Astrocyte (in vitro differentiated cells and primary cell): ENCODE data around the gene PHF14. TPM values are rescaled to one million over a fixed set of nuclear protein-coding genes. Genes with fewer than 3 reads are reported as not detected.

Experiments used
- DNase-seq: peaks from one replicate; pipeline ENCODE4 v3.0.0-alpha.2; 2010; ENCODE audit warnings: low read depth
- FAIRE-seq: peaks from 2 replicates; lab custom pipeline; 2011; peaks lifted over from hg19 to GRCh38; lab: Jason Lieb, UNC
- H2AFZ ChIP-seq: 2 replicates; pipeline ENCODE4 v1.6.0; 2012; ENCODE audit warnings: low read depth, low read length, inconsistent platforms
- H3K27ac ChIP-seq: 2 replicates; pipeline ENCODE4 v1.5.1; 2011; ENCODE audit warnings: low read depth, low read length, inconsistent platforms
- H3K27me3 ChIP-seq: 2 replicates; pipeline ENCODE4 v1.6.0; 2011; ENCODE audit warnings: low read length, inconsistent platforms; ENCODE audit not compliant: insufficient read depth
- H3K36me3 ChIP-seq: 2 replicates; pipeline ENCODE4 v1.5.1; 2011; ENCODE audit warnings: low read length, inconsistent platforms; ENCODE audit not compliant: insufficient read depth
- H3K4me1 ChIP-seq: 2 replicates; pipeline ENCODE4 v1.5.1; 2011; ENCODE audit warnings: low read length, inconsistent platforms; ENCODE audit not compliant: insufficient read depth
- H3K4me2 ChIP-seq: 2 replicates; pipeline ENCODE4 v1.6.0; 2012; ENCODE audit warnings: low read length, inconsistent platforms
- H3K4me3 ChIP-seq: 2 replicates; pipeline ENCODE4 v1.5.1; 2011; ENCODE audit warnings: low read depth, mild to moderate bottlenecking, low read length, inconsistent platforms; ENCODE audit not compliant: insufficient read depth
- H3K79me2 ChIP-seq: 2 replicates; pipeline ENCODE4 v1.6.0; 2012; ENCODE audit warnings: mild to moderate bottlenecking, low read length, inconsistent platforms; ENCODE audit not compliant: insufficient read depth
- H3K9ac ChIP-seq: 2 replicates; pipeline ENCODE4 v1.6.0; 2012; ENCODE audit warnings: mild to moderate bottlenecking, low read length, inconsistent platforms
- H3K9me3 ChIP-seq: 2 replicates; pipeline ENCODE4 v1.5.1; 2012; ENCODE audit warnings: low read depth, mild to moderate bottlenecking, low read length, inconsistent platforms; ENCODE audit not compliant: insufficient read depth
- H4K20me1 ChIP-seq: 2 replicates; pipeline ENCODE4 v1.6.0; 2012; ENCODE audit warnings: low read length, inconsistent platforms; ENCODE audit not compliant: insufficient read depth
- H3K27ac Mint-ChIP-seq: one replicate; pipeline ENCODE4 v1.8.0; 2021; ENCODE audit warnings: mild to moderate bottlenecking, mixed read lengths; ENCODE audit not compliant: unreplicated experiment
- H3K27me3 Mint-ChIP-seq: one replicate; pipeline ENCODE4 v1.8.0; 2021; ENCODE audit warnings: low read depth, mixed read lengths; ENCODE audit not compliant: unreplicated experiment
- H3K36me3 Mint-ChIP-seq: one replicate; pipeline ENCODE4 v1.8.0; 2021; ENCODE audit warnings: low read depth, mixed read lengths; ENCODE audit not compliant: unreplicated experiment
- H3K4me1 Mint-ChIP-seq: one replicate; pipeline ENCODE4 v1.8.0; 2021; ENCODE audit warnings: low read depth, mixed read lengths; ENCODE audit not compliant: unreplicated experiment
- H3K4me3 Mint-ChIP-seq: one replicate; pipeline ENCODE4 v1.8.0; 2021; ENCODE audit warnings: mild to moderate bottlenecking, moderate library complexity, mixed read lengths; ENCODE audit not compliant: unreplicated experiment
- H3K9me3 Mint-ChIP-seq: one replicate; pipeline ENCODE4 v1.8.0; 2021; ENCODE audit warnings: mild to moderate bottlenecking, mixed read lengths; ENCODE audit not compliant: unreplicated experiment
- EZH2 ChIP-seq: IDR thresholded peaks from 2 replicates; pipeline ENCODE4 v1.6.1; 2012; ENCODE audit warnings: mild to moderate bottlenecking, low read length, inconsistent platforms; ENCODE audit not compliant: insufficient read depth
- total RNA-seq: library from RNA; stranded (reverse); gene quantifications from 2 replicates; pipeline ENCODE4 v1.2.1, GENCODE V29; 2021
- TF ChIP-seq, protein P1 (sequence below): IDR thresholded peaks from 2 replicates; pipeline ENCODE4 v1.5.1; 2011; ENCODE audit warnings: low read depth, mild to moderate bottlenecking, inconsistent platforms, low read length, moderate library complexity; ENCODE audit not compliant: insufficient read depth

The PHF14 gene
- total RNA-seq, 1 donor from 2014 or later, result 28.8 TPM

DNA sequence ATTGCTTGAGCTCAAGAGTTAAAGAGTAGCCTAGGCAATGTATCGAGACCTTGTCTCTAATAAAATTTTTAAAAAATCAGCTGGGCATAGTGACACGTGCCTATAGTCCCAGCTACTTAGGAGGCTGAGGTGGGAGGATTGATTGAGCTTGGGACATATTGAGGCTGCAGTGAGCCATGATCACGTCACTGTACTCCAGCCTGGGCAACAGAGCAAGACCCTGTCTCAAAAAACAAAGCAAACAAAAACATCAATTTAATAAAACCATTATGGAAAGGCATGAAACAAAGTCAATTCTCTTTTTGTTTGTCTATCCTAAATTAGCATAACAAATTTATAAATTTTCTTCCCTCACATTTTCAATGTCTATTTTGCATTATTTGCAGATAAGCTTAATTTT lies 108.4 kb downstream of the PHF14 start:
- Histone ChIP-seq H3K79me2 (no peaks in the 10 kb centered on the region), H3K9ac (no peak overlapping the region), H4K20me1 (no peaks in the 10 kb centered on the region), H3K9me3 (no peaks in the 10 kb centered on the region), H3K27me3 (no peaks in the 10 kb centered on the region), H3K4me3 (no peak overlapping the region), H3K4me1 (no peaks in the 10 kb centered on the region), H3K36me3 (peaks cover under 1% of the 10 kb centered on the region), H3K4me2 (no peak overlapping the region), H2AFZ (no peak overlapping the region), H3K27ac (no peak overlapping the region)
- H3K36me3 Mint-ChIP-seq, result peaks cover 9% of the 10 kb centered on the region
- FAIRE-seq, result no peak
- H3K9me3 Mint-ChIP-seq, result peaks cover 9% of the 10 kb centered on the region
- no peaks in the 10 kb centered on the region for H3K27me3 Mint-ChIP-seq
- peak overlapping the region; percentile 96 for H3K27ac Mint-ChIP-seq
- H3K4me3 Mint-ChIP-seq, result no peak overlapping the region
- DNase-seq, result no peak
- TF ChIP-seq, protein P1, sequence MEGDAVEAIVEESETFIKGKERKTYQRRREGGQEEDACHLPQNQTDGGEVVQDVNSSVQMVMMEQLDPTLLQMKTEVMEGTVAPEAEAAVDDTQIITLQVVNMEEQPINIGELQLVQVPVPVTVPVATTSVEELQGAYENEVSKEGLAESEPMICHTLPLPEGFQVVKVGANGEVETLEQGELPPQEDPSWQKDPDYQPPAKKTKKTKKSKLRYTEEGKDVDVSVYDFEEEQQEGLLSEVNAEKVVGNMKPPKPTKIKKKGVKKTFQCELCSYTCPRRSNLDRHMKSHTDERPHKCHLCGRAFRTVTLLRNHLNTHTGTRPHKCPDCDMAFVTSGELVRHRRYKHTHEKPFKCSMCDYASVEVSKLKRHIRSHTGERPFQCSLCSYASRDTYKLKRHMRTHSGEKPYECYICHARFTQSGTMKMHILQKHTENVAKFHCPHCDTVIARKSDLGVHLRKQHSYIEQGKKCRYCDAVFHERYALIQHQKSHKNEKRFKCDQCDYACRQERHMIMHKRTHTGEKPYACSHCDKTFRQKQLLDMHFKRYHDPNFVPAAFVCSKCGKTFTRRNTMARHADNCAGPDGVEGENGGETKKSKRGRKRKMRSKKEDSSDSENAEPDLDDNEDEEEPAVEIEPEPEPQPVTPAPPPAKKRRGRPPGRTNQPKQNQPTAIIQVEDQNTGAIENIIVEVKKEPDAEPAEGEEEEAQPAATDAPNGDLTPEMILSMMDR, result no peak
- TF ChIP-seq EZH2, result no peak
- H3K4me1 Mint-ChIP-seq, result peaks cover 11% of the 10 kb centered on the region

- Mint-ChIP-seq H3K27ac (peak overlapping the region; percentile 96), H3K36me3 (peaks cover 9% of the 10 kb centered on the region), H3K27me3 (no peaks in the 10 kb centered on the region), H3K9me3 (peaks cover 9% of the 10 kb centered on the region), H3K4me3 (no peak overlapping the region), H3K4me1 (peaks cover 11% of the 10 kb centered on the region)
- H3K4me2 ChIP-seq, result no peak overlapping the region
- no peaks in the 10 kb centered on the region for H3K9me3 ChIP-seq
- no peak overlapping the region for H2AFZ ChIP-seq
- FAIRE-seq, result no peak
- no peaks in the 10 kb centered on the region for H3K27me3 ChIP-seq
- H3K79me2 ChIP-seq, result no peaks in the 10 kb centered on the region
- no peaks in the 10 kb centered on the region for H3K36me3 ChIP-seq
- TF ChIP-seq EZH2, result no peak
- TF ChIP-seq, protein P1, result no peak
- H3K9ac ChIP-seq, result no peak overlapping the region
- no peak for DNase-seq
- no peaks in the 10 kb centered on the region for H4K20me1 ChIP-seq
- no peak overlapping the region for H3K4me3 ChIP-seq
- H3K27ac ChIP-seq, result peak overlapping the region; percentile 6
- no peaks in the 10 kb centered on the region for H3K4me1 ChIP-seq
These were observed 109.0 kb downstream of the PHF14 start for GRCh38 chr7:11082552-11083213.

GRCh38 chr7:11083214-11083568 lies 109.5 kb downstream of the PHF14 start:
- Histone ChIP-seq H4K20me1 (no peaks in the 10 kb centered on the region), H3K36me3 (no peaks in the 10 kb centered on the region), H3K9ac (no peak overlapping the region), H3K4me3 (no peak overlapping the region), H3K9me3 (no peaks in the 10 kb centered on the region), H2AFZ (no peak overlapping the region), H3K27me3 (no peaks in the 10 kb centered on the region), H3K4me2 (no peak overlapping the region), H3K27ac (no peak overlapping the region), H3K4me1 (no peaks in the 10 kb centered on the region), H3K79me2 (no peaks in the 10 kb centered on the region)
- peaks cover 9% of the 10 kb centered on the region for H3K9me3 Mint-ChIP-seq
- FAIRE-seq (no peak), DNase-seq (no peak)
- TF ChIP-seq EZH2, result no peak
- TF ChIP-seq, protein P1, result no peak
- H3K4me3 Mint-ChIP-seq, result no peak overlapping the region
- no peaks in the 10 kb centered on the region for H3K27me3 Mint-ChIP-seq
- H3K36me3 Mint-ChIP-seq, result peaks cover 9% of the 10 kb centered on the region
- peak overlapping the region; percentile 96 for H3K27ac Mint-ChIP-seq
- peaks cover 9% of the 10 kb centered on the region for H3K4me1 Mint-ChIP-seq
